Measurements from ENCODE around the gene POLD4. TPM values are rescaled to one million over a fixed set of nuclear protein-coding genes. Genes with fewer than 3 reads are reported as not detected.
"Not testable (repeated sequence)": the region's sequence is repeated elsewhere in the genome, so short reads cannot be mapped to it uniquely, and the experiment has no call there.

Gene POLD4
- total RNA-seq (10 to 100 TPM; 31.8 to 89.8 (median 56.1) TPM), polyA plus RNA-seq (10 to 100 TPM; 72.6 to 74.9 (median 73.3) TPM)
- long read RNA-seq, donor 1, transcript POLD4-207 (4 exons, 584 nt), result minor isoform, 10 of 112 reads
- long read RNA-seq, donor 1, transcript POLD4-209 (2 exons, 860 nt), result minor isoform, 35 of 112 reads
- long read RNA-seq, donor 1, transcript POLD4-205 (4 exons, 1,486 nt), result minor isoform, 18 of 112 reads
- long read RNA-seq, donor 1, transcript POLD4-201 (4 exons, 918 nt), result major isoform, 37 of 112 reads
- long read RNA-seq, donor 1, partial matches to known transcripts, result 0 of 112 reads
- long read RNA-seq, donor 1, other reads (novel, unspliced or antisense), result 10 of 112 reads
- long read RNA-seq, donor 2, transcript POLD4-205 (4 exons, 1,486 nt), result minor isoform, 9 of 93 reads
- long read RNA-seq, donor 2, transcript POLD4-201 (4 exons, 918 nt), result minor isoform, 27 of 93 reads
- long read RNA-seq, donor 2, transcript POLD4-209 (2 exons, 860 nt), result major isoform, 36 of 93 reads
- long read RNA-seq, donor 2, transcript POLD4-207 (4 exons, 584 nt), result minor isoform, 9 of 93 reads
- long read RNA-seq, donor 2, partial matches to known transcripts, result 0 of 93 reads
- long read RNA-seq, donor 2, other reads (novel, unspliced or antisense), result 5 of 93 reads

DNA sequence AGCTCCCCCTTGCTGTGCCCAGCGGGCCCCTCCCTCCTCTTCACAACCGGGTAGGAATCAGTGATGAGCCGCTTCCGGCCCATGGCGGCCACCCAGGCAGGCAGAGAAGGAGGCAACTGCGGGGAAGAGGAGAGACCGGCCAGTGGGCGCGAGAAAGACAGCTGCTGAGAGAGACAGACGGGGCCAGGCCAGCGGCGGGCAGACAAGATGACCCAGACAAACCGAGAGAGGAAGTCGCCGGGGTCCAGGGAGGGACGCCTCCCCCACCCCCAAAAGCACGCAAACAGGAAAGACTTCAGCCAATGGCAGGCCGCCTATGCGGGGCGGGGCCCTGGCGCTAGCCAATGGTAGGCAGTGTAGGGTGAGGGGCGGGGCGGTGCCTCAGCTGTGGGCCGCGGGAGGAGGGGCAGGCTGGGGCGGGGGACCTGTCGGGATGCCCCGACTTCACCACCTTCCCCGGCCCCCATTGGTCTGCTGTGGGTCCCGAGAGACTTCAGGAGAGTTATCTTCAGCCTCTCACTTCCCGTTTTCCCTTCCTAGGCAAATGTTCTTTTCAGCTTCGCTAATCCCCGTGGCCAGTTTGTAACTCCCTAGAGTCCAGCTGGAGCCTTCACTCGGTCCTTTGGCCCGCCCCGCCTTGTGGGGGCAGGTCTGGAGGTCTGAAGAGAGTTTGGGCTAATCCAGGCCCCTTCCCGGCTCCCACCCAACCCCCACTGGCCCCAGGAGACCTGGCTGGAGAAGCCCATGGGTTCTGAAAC lies at the start of gene POLD4:
Gene POLD4 (minus strand): TSS at position 230 of the 758 bp plus-strand sequence. CDS start 147 bp downstream, at position 83.
- TF ChIP-seq, protein P1, sequence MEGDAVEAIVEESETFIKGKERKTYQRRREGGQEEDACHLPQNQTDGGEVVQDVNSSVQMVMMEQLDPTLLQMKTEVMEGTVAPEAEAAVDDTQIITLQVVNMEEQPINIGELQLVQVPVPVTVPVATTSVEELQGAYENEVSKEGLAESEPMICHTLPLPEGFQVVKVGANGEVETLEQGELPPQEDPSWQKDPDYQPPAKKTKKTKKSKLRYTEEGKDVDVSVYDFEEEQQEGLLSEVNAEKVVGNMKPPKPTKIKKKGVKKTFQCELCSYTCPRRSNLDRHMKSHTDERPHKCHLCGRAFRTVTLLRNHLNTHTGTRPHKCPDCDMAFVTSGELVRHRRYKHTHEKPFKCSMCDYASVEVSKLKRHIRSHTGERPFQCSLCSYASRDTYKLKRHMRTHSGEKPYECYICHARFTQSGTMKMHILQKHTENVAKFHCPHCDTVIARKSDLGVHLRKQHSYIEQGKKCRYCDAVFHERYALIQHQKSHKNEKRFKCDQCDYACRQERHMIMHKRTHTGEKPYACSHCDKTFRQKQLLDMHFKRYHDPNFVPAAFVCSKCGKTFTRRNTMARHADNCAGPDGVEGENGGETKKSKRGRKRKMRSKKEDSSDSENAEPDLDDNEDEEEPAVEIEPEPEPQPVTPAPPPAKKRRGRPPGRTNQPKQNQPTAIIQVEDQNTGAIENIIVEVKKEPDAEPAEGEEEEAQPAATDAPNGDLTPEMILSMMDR (IDR thresholded peaks at IDR 0.05), result no peak
- Histone ChIP-seq H3K4me1 (peaks cover 57% of the 10 kb centered on the region), H3K27me3 (ENCODE audit: insufficient read depth in 3 of 3, low read length in 2 of 3) (no peaks in the 10 kb centered on the region), H3K4me3 (peak within 1 kb of the TSS; percentile 81), H3K27ac (peak within 1 kb of the TSS; percentile 99), H3K36me3 (ENCODE audit: insufficient read depth in 1 of 2, low read depth in 1 of 2) (no peaks in the 10 kb centered on the region), H3K9me3 (no peaks in the 10 kb centered on the region)
- peak; percentile 90 to 92 (median 90) for ATAC-seq
- 0 to 2% (median 0%) methylated on average over 34 to 37 of the region's 37 CpGs for WGBS, 3 donors
- intact Hi-C loops (cut with DNase I), result no loop called here
- peak; percentile 99 to 100 for DNase-seq

GRCh38 chr11:67403085-67403484 lies 49.7 kb upstream of the POLD4 start:
- peaks cover 0 to 27% of the 10 kb centered on the region in 2 donors for H3K36me3 ChIP-seq (ENCODE audit: insufficient read depth in 1 of 2, low read depth in 1 of 2)
- ATAC-seq; DNase-seq; H3K27me3 ChIP-seq (ENCODE audit: insufficient read depth in 3 of 3, low read length in 2 of 3); H3K9me3 ChIP-seq; H3K4me3 ChIP-seq: not testable (repeated sequence)
- intact Hi-C loops (cut with DNase I), result loop anchor here (2.0 to 5.0 kb wide), 2 partner anchors 16 to 64 kb away; partner anchors contain the start of gene TMEM134 (in 2 of the 2)
- WGBS, 3 donors, result 97 to 98% (median 98%) methylated on average over 9 of the region's 9 CpGs
- peak overlapping the region; percentile 95 for H3K27ac ChIP-seq
- peaks cover 29% of the 10 kb centered on the region for H3K4me1 ChIP-seq

DNA sequence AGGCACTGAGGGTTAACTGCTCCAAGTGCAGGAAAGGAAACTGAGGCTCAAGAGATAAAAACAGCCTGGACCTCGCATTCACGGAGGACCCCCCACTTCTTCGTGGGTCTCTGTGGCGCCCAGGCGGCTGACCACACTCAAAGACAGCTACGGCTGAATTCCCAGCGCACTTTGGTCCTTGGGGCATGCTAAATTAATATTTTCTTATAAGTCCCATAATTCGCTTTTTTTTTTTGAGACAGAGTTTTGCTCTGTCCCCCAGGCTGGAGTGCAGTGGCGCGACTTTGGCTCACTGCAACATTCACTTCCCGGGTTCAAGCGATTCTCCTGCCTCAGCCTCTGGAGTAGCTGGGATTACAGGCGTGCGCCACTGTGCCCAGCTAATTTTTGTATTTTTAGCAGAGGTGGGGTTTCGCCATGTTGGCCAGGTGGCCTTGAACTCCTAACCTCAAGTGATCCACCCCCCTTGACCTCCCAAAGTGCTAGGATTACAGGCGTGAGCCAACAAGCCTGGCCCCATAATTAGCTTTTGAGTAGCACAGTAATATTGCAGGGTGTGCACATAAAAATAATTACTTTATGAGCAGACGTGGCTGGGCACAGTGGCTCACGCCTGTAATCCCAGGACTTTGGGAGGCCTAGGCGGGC lies 49.0 kb upstream of the POLD4 start:
- DNase-seq; H3K27me3 ChIP-seq (ENCODE audit: insufficient read depth in 3 of 3, low read length in 2 of 3); ATAC-seq; H3K9me3 ChIP-seq: not testable (repeated sequence)
- peaks cover 0 to 34% of the 10 kb centered on the region in 2 donors for H3K36me3 ChIP-seq (ENCODE audit: insufficient read depth in 1 of 2, low read depth in 1 of 2)
- peak overlapping the region; percentile 99 for H3K4me3 ChIP-seq
- H3K4me1 ChIP-seq, result peaks cover 32% of the 10 kb centered on the region
- H3K27ac ChIP-seq, result peak overlapping the region; percentile 95
- WGBS, 3 donors, result 45 to 53% (median 50%) methylated on average over 19 of the region's 19 CpGs
- intact Hi-C loops (cut with DNase I), result loop anchor here (2.0 to 5.0 kb wide), 2 partner anchors 16 to 65 kb away; partner anchors contain the start of gene TMEM134 (in 2 of the 2)

DNA sequence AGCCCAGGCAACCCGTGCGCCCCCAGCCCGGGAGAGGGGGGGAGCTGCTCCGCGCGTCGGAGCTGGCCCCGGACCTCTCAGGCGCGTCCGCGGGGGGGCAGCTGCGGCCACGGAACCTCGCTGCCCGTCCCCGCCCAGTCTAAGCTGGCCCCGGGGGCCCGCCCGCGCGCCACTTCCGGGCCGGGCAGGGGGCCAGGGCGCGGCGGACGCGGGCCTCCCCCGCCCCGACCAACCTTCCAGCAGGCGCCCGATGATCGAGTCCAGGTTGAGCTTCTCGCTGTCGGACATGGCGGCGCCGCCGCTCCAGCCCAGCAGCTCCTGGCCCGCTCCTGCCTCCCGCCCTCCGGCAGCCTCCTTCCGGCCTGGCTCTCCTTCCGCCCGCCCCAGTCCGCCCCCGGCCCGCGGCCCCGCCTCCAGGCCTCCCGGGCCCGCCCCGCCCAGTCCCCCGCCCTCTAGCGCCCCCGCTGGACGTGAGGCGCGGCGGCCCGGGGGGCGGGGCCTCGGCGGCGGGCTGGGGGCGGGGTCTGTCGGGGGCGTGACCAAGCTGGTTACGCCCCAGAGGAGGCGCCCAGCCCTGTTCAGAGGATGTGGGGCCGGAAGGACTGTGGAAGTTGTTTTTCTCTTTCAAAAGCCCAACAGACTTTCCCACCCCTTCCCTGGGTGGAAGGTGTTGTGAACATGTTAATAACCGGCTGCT lies 48.3 kb upstream of the POLD4 start, which contains the start of gene PPP1CA:
Gene PPP1CA (minus strand): TSS at position 364 of the 697 bp plus-strand sequence. CDS start 76 bp downstream, at position 288.
- intact Hi-C loops (cut with DNase I), result loop anchor here (1.0 to 5.0 kb wide), 4 partner anchors 17 to 105 kb away; partner anchors contain the start of gene TMEM134 (in 2 of the 2)
- DNase-seq, result peak; percentile 91 to 96

More for the DNA sequence above, 48.3 kb upstream of the POLD4 start, which contains the start of gene PPP1CA:
- TF ChIP-seq, protein P1 (IDR thresholded peaks at IDR 0.05), result peak; percentile 63
- Histone ChIP-seq H3K36me3 (ENCODE audit: insufficient read depth in 1 of 2, low read depth in 1 of 2) (peaks cover 0 to 41% of the 10 kb centered on the region in 2 donors), H3K4me1 (peaks cover 32% of the 10 kb centered on the region), H3K27ac (peak within 1 kb of the TSS; percentile 95), H3K4me3 (peak within 1 kb of the TSS; percentile 99), H3K9me3 (no peaks in the 10 kb centered on the region), H3K27me3 (ENCODE audit: insufficient read depth in 3 of 3, low read length in 2 of 3) (no peaks in the 10 kb centered on the region)
- 0 to 1% (median 1%) methylated on average over 40 to 73 of the region's 73 CpGs for WGBS, 3 donors
- peak; percentile 89 to 92 (median 92) for ATAC-seq
